Measurements from ENCODE around the gene TRAF3IP3.

- no peak for TF ChIP-seq POLR2A (IDR thresholded peaks at IDR 0.05)
- TF ChIP-seq, protein P1, sequence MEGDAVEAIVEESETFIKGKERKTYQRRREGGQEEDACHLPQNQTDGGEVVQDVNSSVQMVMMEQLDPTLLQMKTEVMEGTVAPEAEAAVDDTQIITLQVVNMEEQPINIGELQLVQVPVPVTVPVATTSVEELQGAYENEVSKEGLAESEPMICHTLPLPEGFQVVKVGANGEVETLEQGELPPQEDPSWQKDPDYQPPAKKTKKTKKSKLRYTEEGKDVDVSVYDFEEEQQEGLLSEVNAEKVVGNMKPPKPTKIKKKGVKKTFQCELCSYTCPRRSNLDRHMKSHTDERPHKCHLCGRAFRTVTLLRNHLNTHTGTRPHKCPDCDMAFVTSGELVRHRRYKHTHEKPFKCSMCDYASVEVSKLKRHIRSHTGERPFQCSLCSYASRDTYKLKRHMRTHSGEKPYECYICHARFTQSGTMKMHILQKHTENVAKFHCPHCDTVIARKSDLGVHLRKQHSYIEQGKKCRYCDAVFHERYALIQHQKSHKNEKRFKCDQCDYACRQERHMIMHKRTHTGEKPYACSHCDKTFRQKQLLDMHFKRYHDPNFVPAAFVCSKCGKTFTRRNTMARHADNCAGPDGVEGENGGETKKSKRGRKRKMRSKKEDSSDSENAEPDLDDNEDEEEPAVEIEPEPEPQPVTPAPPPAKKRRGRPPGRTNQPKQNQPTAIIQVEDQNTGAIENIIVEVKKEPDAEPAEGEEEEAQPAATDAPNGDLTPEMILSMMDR (IDR thresholded peaks at IDR 0.05), result no peak
Measured at GRCh38 chr1:209743145-209743482, 12.7 kb upstream of the TRAF3IP3 start.
